Liver (tissue), 9 donors: Measurements from ENCODE around the gene MAPKBP1. TPM values are rescaled to one million over a fixed set of nuclear protein-coding genes. Genes with fewer than 3 reads are reported as not detected.
"Not testable (repeated sequence)": the region's sequence is repeated elsewhere in the genome, so short reads cannot be mapped to it uniquely, and the experiment has no call there.

Source experiments
- DNase-seq: peaks from one replicate; pipeline ENCODE4 v3.0.0-alpha.2; 2017; ENCODE audit warnings: low spot score
- H3K27ac ChIP-seq, 2 donors: one replicate each; pipeline ENCODE4 v1.7.0; 2013; ENCODE audit warnings: inconsistent platforms in 2 of 2, low read length in 2 of 2, control low read depth in 1 of 2, low read depth in 1 of 2, mild to moderate bottlenecking in 1 of 2
- H3K27me3 ChIP-seq, 4 donors: one replicate each; pipeline versions ENCODE4 v1.6.1 to v1.7.0; 2013; ENCODE audit warnings: low read length in 3 of 4, inconsistent platforms in 1 of 4, mild to moderate bottlenecking in 1 of 4, moderate library complexity in 1 of 4; ENCODE audit not compliant: control insufficient read depth in 4 of 4, insufficient read depth in 4 of 4
- H3K36me3 ChIP-seq, 4 donors: one replicate each; pipeline versions ENCODE4 v1.6.1 to v1.7.0; 2013; ENCODE audit warnings: low read length in 3 of 4, mild to moderate bottlenecking in 3 of 4, low read depth in 1 of 4, moderate library complexity in 1 of 4; ENCODE audit not compliant: control insufficient read depth in 4 of 4, insufficient read depth in 3 of 4
- H3K4me1 ChIP-seq, 4 donors: one replicate each; pipeline versions ENCODE4 v1.6.1 to v1.7.0; 2013; ENCODE audit warnings: low read length in 3 of 4, mild to moderate bottlenecking in 3 of 4, moderate library complexity in 1 of 4; ENCODE audit not compliant: control insufficient read depth in 4 of 4, insufficient read depth in 4 of 4
- H3K4me3 ChIP-seq, 3 donors: one replicate each; pipeline versions ENCODE4 v1.6.1 to v1.7.0; 2013; ENCODE audit warnings: low read length in 3 of 3, control low read depth in 1 of 3, low read depth in 1 of 3, mild to moderate bottlenecking in 1 of 3
- H3K9ac ChIP-seq, 2 donors: one replicate each; pipeline ENCODE4 v1.7.0; 2013; ENCODE audit warnings: low read length in 2 of 2, mild to moderate bottlenecking in 2 of 2, moderate library complexity in 2 of 2, control low read depth in 1 of 2, low read depth in 1 of 2
- H3K9me3 ChIP-seq, 4 donors: one replicate each; pipeline versions ENCODE4 v1.6.1 to v1.7.0; 2013; ENCODE audit warnings: low read length in 3 of 4; ENCODE audit not compliant: control insufficient read depth in 4 of 4
- CTCF ChIP-seq: fragments of 150-350 bp; IDR thresholded peaks from 2 replicates; pipeline ENCODE4 v1.5.1; 2017; ENCODE audit warnings: improper control_type of control experiment, low read depth, low read length; ENCODE audit not compliant: missing input control
- FOXA1 ChIP-seq: IDR thresholded peaks from 2 replicates; pipeline ENCODE4 v1.6.1; 2016; ENCODE audit warnings: antibody characterized with exemption
- FOXA2 ChIP-seq: IDR thresholded peaks from 2 replicates; pipeline ENCODE4 v1.6.1; 2016; ENCODE audit warnings: antibody characterized with exemption
- GABPA ChIP-seq, 2 donors: IDR thresholded peaks in 1 of 2; conservative IDR thresholded peaks in 1 of 2; 2 replicates each; pipeline ENCODE4 v1.6.1; 2016; ENCODE audit warnings: antibody characterized with exemption in 2 of 2, mild to moderate bottlenecking in 1 of 2, moderate library complexity in 1 of 2
- HNF4A ChIP-seq, 2 donors: conservative IDR thresholded peaks; 2 replicates each; pipeline ENCODE4 v1.6.1; 2016; ENCODE audit warnings: antibody characterized with exemption in 2 of 2, mild to moderate bottlenecking in 2 of 2
- MAX ChIP-seq: IDR thresholded peaks from 2 replicates; pipeline ENCODE4 v1.6.1; 2016; ENCODE audit warnings: antibody characterized with exemption
- NR2F2 ChIP-seq: IDR thresholded peaks from 2 replicates; pipeline ENCODE4 v1.6.1; 2016; ENCODE audit warnings: antibody characterized with exemption
- RAD21 ChIP-seq, 2 donors: IDR thresholded peaks; 2 replicates each; pipeline ENCODE4 v1.6.1; 2016; ENCODE audit warnings: antibody characterized with exemption in 2 of 2, mild to moderate bottlenecking in 2 of 2
- RXRA ChIP-seq, 2 donors: IDR thresholded peaks; 2 replicates each; pipeline ENCODE4 v1.6.1; 2017 to 2018; ENCODE audit warnings: antibody characterized with exemption in 2 of 2, mild to moderate bottlenecking in 1 of 2
- SP1 ChIP-seq: IDR thresholded peaks from 2 replicates; pipeline ENCODE4 v1.6.1; 2018; ENCODE audit warnings: antibody characterized with exemption, mild to moderate bottlenecking
- TAF1 ChIP-seq: conservative IDR thresholded peaks from 2 replicates; pipeline ENCODE4 v1.6.1; 2016; ENCODE audit warnings: antibody characterized with exemption, mild to moderate bottlenecking
- YY1 ChIP-seq: IDR thresholded peaks from 2 replicates; pipeline ENCODE4 v1.6.1; 2016; ENCODE audit warnings: antibody characterized with exemption, mild to moderate bottlenecking
- ZBTB33 ChIP-seq: IDR thresholded peaks from 2 replicates; pipeline ENCODE4 v1.6.1; 2016; ENCODE audit warnings: antibody characterized with exemption
- WGBS: extraction: QIAGEN DNeasy Blood & Tissue Kit; methylation state at CpG from one replicate; pipeline ENCODE4 v1.1.7; 2013; 5-methylcytosine and 5-hydroxymethylcytosine counted together
- polyA plus RNA-seq, 2 donors: library from polyadenylated mRNA; stranded (reverse) in 1 of 2; unstranded in 1 of 2; fragments of 200-250 nt in 1 of 2; fragments of >200 nt in 1 of 2; fragmentation: Nextera tagmentation in 1 of 2; extraction: Ambion mirVana in 1 of 2; gene quantifications; one replicate each; pipeline versions ENCODE4 v1.2.1 to v1.2.3, GENCODE V29; 2013 to 2015
- total RNA-seq, 2 donors: library from RNA; depleted of rRNA; stranded (reverse); fragments of >200 nt; gene quantifications; one replicate each; pipeline ENCODE4 v1.2.3, GENCODE V29; 2014
- TF ChIP-seq, protein P1 (sequence below): IDR thresholded peaks from 2 replicates; pipeline ENCODE4 v1.6.1; 2016; ENCODE audit warnings: antibody characterized with exemption, mild to moderate bottlenecking
- donor health status: healthy.
- donor health status: healthy.
- donor health status: healthy.
- donor health status: healthy.
- donor health status: healthy.

The MAPKBP1 gene
- total and polyA plus RNA-seq, 4 donors = 0.89 to 10.3 (median 2.7) TPM

DNA sequence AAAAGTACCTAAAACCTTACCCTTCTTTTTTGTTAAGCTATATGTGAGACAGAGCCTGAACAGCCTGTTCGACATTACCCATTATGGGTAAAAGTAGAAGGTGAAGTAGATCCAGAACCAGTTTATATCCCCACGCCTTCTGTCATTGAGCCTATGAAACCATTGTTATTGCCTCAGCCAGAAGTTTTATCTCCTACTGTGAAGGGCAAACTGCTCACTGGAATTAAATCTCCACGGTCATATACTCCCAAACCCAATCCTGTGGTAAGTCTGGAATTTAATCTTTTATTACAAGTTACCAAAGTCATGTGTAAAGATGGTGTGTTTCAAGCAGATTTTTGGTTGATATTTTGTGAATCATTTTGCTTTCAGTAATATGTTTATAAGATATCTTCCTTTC is 47.1 kb upstream of the MAPKBP1 start:
- Histone ChIP-seq H3K4me1 (no peaks in the 10 kb centered on the region), H3K27me3 (no peaks in the 10 kb centered on the region), H3K9ac (no peak overlapping the region), H3K4me3 (no peak overlapping the region), H3K9me3 (no peaks in the 10 kb centered on the region), H3K36me3 (peaks cover 0 to 10% (median 3%) of the 10 kb centered on the region in 4 donors), H3K27ac (no peak overlapping the region)
- DNase-seq = no peak
- TF ChIP-seq MAX = no peak
- no peak for TF ChIP-seq FOXA1
- no peak for TF ChIP-seq CTCF
- TF ChIP-seq, protein P1, sequence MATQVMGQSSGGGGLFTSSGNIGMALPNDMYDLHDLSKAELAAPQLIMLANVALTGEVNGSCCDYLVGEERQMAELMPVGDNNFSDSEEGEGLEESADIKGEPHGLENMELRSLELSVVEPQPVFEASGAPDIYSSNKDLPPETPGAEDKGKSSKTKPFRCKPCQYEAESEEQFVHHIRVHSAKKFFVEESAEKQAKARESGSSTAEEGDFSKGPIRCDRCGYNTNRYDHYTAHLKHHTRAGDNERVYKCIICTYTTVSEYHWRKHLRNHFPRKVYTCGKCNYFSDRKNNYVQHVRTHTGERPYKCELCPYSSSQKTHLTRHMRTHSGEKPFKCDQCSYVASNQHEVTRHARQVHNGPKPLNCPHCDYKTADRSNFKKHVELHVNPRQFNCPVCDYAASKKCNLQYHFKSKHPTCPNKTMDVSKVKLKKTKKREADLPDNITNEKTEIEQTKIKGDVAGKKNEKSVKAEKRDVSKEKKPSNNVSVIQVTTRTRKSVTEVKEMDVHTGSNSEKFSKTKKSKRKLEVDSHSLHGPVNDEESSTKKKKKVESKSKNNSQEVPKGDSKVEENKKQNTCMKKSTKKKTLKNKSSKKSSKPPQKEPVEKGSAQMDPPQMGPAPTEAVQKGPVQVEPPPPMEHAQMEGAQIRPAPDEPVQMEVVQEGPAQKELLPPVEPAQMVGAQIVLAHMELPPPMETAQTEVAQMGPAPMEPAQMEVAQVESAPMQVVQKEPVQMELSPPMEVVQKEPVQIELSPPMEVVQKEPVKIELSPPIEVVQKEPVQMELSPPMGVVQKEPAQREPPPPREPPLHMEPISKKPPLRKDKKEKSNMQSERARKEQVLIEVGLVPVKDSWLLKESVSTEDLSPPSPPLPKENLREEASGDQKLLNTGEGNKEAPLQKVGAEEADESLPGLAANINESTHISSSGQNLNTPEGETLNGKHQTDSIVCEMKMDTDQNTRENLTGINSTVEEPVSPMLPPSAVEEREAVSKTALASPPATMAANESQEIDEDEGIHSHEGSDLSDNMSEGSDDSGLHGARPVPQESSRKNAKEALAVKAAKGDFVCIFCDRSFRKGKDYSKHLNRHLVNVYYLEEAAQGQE = no peak
- no peak for TF ChIP-seq NR2F2
- TF ChIP-seq RAD21 (IDR thresholded peaks at IDR 0.05) = no peak
- no peak for TF ChIP-seq HNF4A (conservative IDR thresholded peaks at IDR 0.05)
- no peak for TF ChIP-seq SP1
- TF ChIP-seq GABPA (IDR thresholded peaks at IDR 0.05 in 1 of 2, conservative IDR thresholded peaks at IDR 0.05 in 1 of 2) = no peak
- no peak for TF ChIP-seq YY1
- 95% methylated on average over 3 of the region's 3 CpGs for WGBS

- not testable (repeated sequence) for H3K4me1 ChIP-seq, H3K27me3 ChIP-seq, H3K9ac ChIP-seq, DNase-seq, H3K9me3 ChIP-seq, H3K4me3 ChIP-seq, H3K27ac ChIP-seq
- H3K36me3 ChIP-seq = peaks cover 0 to 10% (median 3%) of the 10 kb centered on the region in 4 donors
- WGBS = 97% methylated on average over 11 of the region's 11 CpGs
Measured at GRCh38 chr15:41728061-41728460, 46.2 kb upstream of the MAPKBP1 start.

DNA sequence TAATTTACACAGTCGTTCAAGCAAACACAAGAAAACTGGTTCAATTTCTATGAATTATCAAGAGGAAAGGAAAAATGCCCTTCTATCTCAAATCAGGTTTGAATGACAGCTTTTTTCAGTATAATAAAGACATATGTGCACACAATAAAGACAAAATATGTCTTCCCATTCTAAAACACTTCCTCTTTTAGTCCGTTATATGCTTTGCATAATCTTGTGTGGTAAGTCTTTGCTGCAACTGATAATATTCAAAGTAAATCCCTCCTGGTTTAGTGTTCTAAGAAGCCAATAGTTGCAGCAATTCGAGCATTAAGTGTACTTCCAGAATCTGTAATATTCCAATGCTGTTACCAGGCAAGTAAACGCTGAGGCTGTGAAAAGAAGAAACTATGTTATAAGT is 43.7 kb upstream of the MAPKBP1 start:
- Histone ChIP-seq H3K9me3 (no peaks in the 10 kb centered on the region), H3K27ac (no peak overlapping the region), H3K4me3 (no peak overlapping the region), H3K36me3 (peaks cover 0 to 18% (median 9%) of the 10 kb centered on the region in 4 donors), H3K4me1 (no peaks in the 10 kb centered on the region), H3K9ac (no peak overlapping the region), H3K27me3 (no peaks in the 10 kb centered on the region)
- WGBS = 87% methylated on average over 4 of the region's 4 CpGs
- no peak for DNase-seq
- TF ChIP-seq SP1 = no peak
- no peak for TF ChIP-seq MAX
- no peak for TF ChIP-seq NR2F2
- TF ChIP-seq, protein P1 = no peak
- TF ChIP-seq FOXA1 = no peak
- TF ChIP-seq TAF1 = no peak
- TF ChIP-seq RXRA (IDR thresholded peaks at IDR 0.05) = no peak
- no peak for TF ChIP-seq YY1
- no peak for TF ChIP-seq HNF4A (conservative IDR thresholded peaks at IDR 0.05)
- TF ChIP-seq FOXA2 = no peak
- TF ChIP-seq ZBTB33 = no peak
